ENCODE measurements around the gene DPEP3. TPM values are rescaled to one million over a fixed set of nuclear protein-coding genes. Genes with fewer than 3 reads are reported as not detected.

DPEP3 gene
- total RNA-seq, 8 experiments from 2014 or later = 0.66 TPM; not detected in 7

- no peak for ATAC-seq (replicated peaks in 6 of 8)
- Histone ChIP-seq H3K4me3 (no peak overlapping the region), H3K4me1 (replicated peaks in 1 of 2) (no peaks in the 10 kb centered on the region), H3K27ac (no peak overlapping the region)
- WGBS, 10 experiments = 95 to 100% methylated on average over 4 to 5 of the region's 13 CpGs; no CpG with 5 or more reads in 8 of the 10 experiments
- in situ Hi-C loops (cut with MboI; ENCODE audit: low pct_unique_long_range_greater_than_20kb in 2 of 9, low sequenced_read_pairs in 9 of 9, unreplicated experiment in 9 of 9) = no loop called here
Measured at GRCh38 chr16:67961551-67961957, 18.7 kb downstream of the DPEP3 start.

GRCh38 chr16:67959536-67960329 is 20.6 kb downstream of the DPEP3 start:
- peak in 6 of 8 experiments; percentile 20 to 94 (median 58) for ATAC-seq (replicated peaks in 6 of 8)
- WGBS, 10 experiments = 45 to 93% (median 80%) methylated on average over 1 to 5 of the region's 11 CpGs; no CpG with 5 or more reads in 5 of the 10 experiments
- H3K27ac ChIP-seq = no peak overlapping the region
- no peaks in the 10 kb centered on the region for H3K4me1 ChIP-seq (replicated peaks in 1 of 2)
- in situ Hi-C loops (cut with MboI; ENCODE audit: low pct_unique_long_range_greater_than_20kb in 2 of 9, low sequenced_read_pairs in 9 of 9, unreplicated experiment in 9 of 9) = no loop called here
- H3K4me3 ChIP-seq = no peak overlapping the region

- H3K27ac ChIP-seq = no peak overlapping the region
- in situ Hi-C loops (cut with MboI; ENCODE audit: low pct_unique_long_range_greater_than_20kb in 2 of 9, low sequenced_read_pairs in 9 of 9, unreplicated experiment in 9 of 9) = no loop called here
- no peak for ATAC-seq (replicated peaks in 6 of 8)
- H3K4me1 ChIP-seq (replicated peaks in 1 of 2) = no peaks in the 10 kb centered on the region
- H3K4me3 ChIP-seq = no peak overlapping the region
- 90 to 100% (median 93%) methylated on average over 1 to 6 of the region's 9 CpGs; no CpG with 5 or more reads in 5 of the 10 experiments for WGBS, 10 experiments
Measured at GRCh38 chr16:67957622-67958021, 22.7 kb downstream of the DPEP3 start.

- Histone ChIP-seq H3K27ac (no peak overlapping the region), H3K4me3 (no peak overlapping the region), H3K4me1 (replicated peaks in 1 of 2) (no peaks in the 10 kb centered on the region)
- in situ Hi-C loops (cut with MboI; ENCODE audit: low pct_unique_long_range_greater_than_20kb in 2 of 9, low sequenced_read_pairs in 9 of 9, unreplicated experiment in 9 of 9) = no loop called here
- 47 to 100% (median 91%) methylated on average over 1 to 6 of the region's 10 CpGs; no CpG with 5 or more reads in 4 of the 10 experiments for WGBS, 10 experiments
- ATAC-seq (replicated peaks in 6 of 8) = no peak
Measured at GRCh38 chr16:67954421-67955196, 25.7 kb downstream of the DPEP3 start.

GRCh38 chr16:67953641-67954375 is 26.5 kb downstream of the DPEP3 start:
- WGBS, 10 experiments = 70 to 100% (median 96%) methylated on average over 1 to 6 of the region's 8 CpGs
- ATAC-seq (replicated peaks in 6 of 8) = no peak
- no peak overlapping the region for H3K4me3 ChIP-seq
- no peaks in the 10 kb centered on the region for H3K4me1 ChIP-seq (replicated peaks in 1 of 2)
- H3K27ac ChIP-seq = no peak overlapping the region
- in situ Hi-C loops (cut with MboI; ENCODE audit: low pct_unique_long_range_greater_than_20kb in 2 of 9, low sequenced_read_pairs in 9 of 9, unreplicated experiment in 9 of 9) = no loop called here

- H3K4me3 ChIP-seq = no peak overlapping the region
- 80 to 100% (median 100%) methylated on average over 1 to 2 of the region's 12 CpGs; no CpG with 5 or more reads in 7 of the 10 experiments for WGBS, 10 experiments
- no peak overlapping the region for H3K27ac ChIP-seq
- in situ Hi-C loops (cut with MboI; ENCODE audit: low pct_unique_long_range_greater_than_20kb in 2 of 9, low sequenced_read_pairs in 9 of 9, unreplicated experiment in 9 of 9) = no loop called here
- peak in 2 of 8 experiments; percentile 40 to 46 for ATAC-seq (replicated peaks in 6 of 8)
- H3K4me1 ChIP-seq (replicated peaks in 1 of 2) = no peaks in the 10 kb centered on the region
Measured at GRCh38 chr16:67951485-67951884, 28.8 kb downstream of the DPEP3 start.

GRCh38 chr16:67950335-67950843 is 29.9 kb downstream of the DPEP3 start:
- no peak overlapping the region for H3K4me3 ChIP-seq
- 87 to 92% (median 90%) methylated on average over 4 to 7 of the region's 16 CpGs; no CpG with 5 or more reads in 7 of the 10 experiments for WGBS, 10 experiments
- ATAC-seq (replicated peaks in 6 of 8) = no peak
- no peaks in the 10 kb centered on the region for H3K4me1 ChIP-seq (replicated peaks in 1 of 2)
- no peak overlapping the region for H3K27ac ChIP-seq
- in situ Hi-C loops (cut with MboI; ENCODE audit: low pct_unique_long_range_greater_than_20kb in 2 of 9, low sequenced_read_pairs in 9 of 9, unreplicated experiment in 9 of 9) = no loop called here

- in situ Hi-C loops (cut with MboI; ENCODE audit: low pct_unique_long_range_greater_than_20kb in 2 of 9, low sequenced_read_pairs in 9 of 9, unreplicated experiment in 9 of 9) = no loop called here
- 82% methylated on average over 2 of the region's 11 CpGs; no CpG with 5 or more reads in 9 of the 10 experiments for WGBS, 10 experiments
- H3K4me1 ChIP-seq (replicated peaks in 1 of 2) = peaks cover 0 to under 1% of the 10 kb centered on the region in 2 donors
- H3K27ac ChIP-seq = no peak overlapping the region
- ATAC-seq (replicated peaks in 6 of 8) = no peak
- no peak overlapping the region for H3K4me3 ChIP-seq
Measured at GRCh38 chr16:67949645-67950044, 30.7 kb downstream of the DPEP3 start.

GRCh38 chr16:67948015-67948414 is 32.3 kb downstream of the DPEP3 start:
- WGBS, 10 experiments = 25 to 100% (median 93%) methylated on average over 1 to 6 of the region's 15 CpGs; no CpG with 5 or more reads in 7 of the 10 experiments
- Histone ChIP-seq H3K4me1 (replicated peaks in 1 of 2) (peaks cover 10 to 12% of the 10 kb centered on the region in 2 donors), H3K4me3 (no peak overlapping the region), H3K27ac (no peak overlapping the region)
- peak in 1 of 8 experiments; percentile 9 for ATAC-seq (replicated peaks in 6 of 8)
- in situ Hi-C loops (cut with MboI; ENCODE audit: low pct_unique_long_range_greater_than_20kb in 2 of 9, low sequenced_read_pairs in 9 of 9, unreplicated experiment in 9 of 9) = no loop called here

- H3K27ac ChIP-seq = no peak overlapping the region
- H3K4me3 ChIP-seq = no peak overlapping the region
- ATAC-seq (replicated peaks in 6 of 8) = no peak
- 92 to 100% (median 94%) methylated on average over 1 to 7 of the region's 28 CpGs; no CpG with 5 or more reads in 7 of the 10 experiments for WGBS, 10 experiments
- in situ Hi-C loops (cut with MboI; ENCODE audit: low pct_unique_long_range_greater_than_20kb in 2 of 9, low sequenced_read_pairs in 9 of 9, unreplicated experiment in 9 of 9) = no loop called here
- H3K4me1 ChIP-seq (replicated peaks in 1 of 2) = peaks cover 10 to 12% of the 10 kb centered on the region in 2 donors
Measured at GRCh38 chr16:67946966-67947558, 33.2 kb downstream of the DPEP3 start.

- H3K4me3 ChIP-seq = no peak overlapping the region
- peaks cover 10 to 12% of the 10 kb centered on the region in 2 donors for H3K4me1 ChIP-seq (replicated peaks in 1 of 2)
- no peak overlapping the region for H3K27ac ChIP-seq
- 91 to 100% methylated on average over 2 to 8 of the region's 20 CpGs; no CpG with 5 or more reads in 8 of the 10 experiments for WGBS, 10 experiments
- ATAC-seq (replicated peaks in 6 of 8) = no peak
- in situ Hi-C loops (cut with MboI; ENCODE audit: low pct_unique_long_range_greater_than_20kb in 2 of 9, low sequenced_read_pairs in 9 of 9, unreplicated experiment in 9 of 9) = no loop called here
Measured at GRCh38 chr16:67946128-67946569, 34.1 kb downstream of the DPEP3 start.

GRCh38 chr16:67945392-67945933 is 34.8 kb downstream of the DPEP3 start:
- Histone ChIP-seq H3K4me1 (replicated peaks in 1 of 2) (peaks cover 10 to 12% of the 10 kb centered on the region in 2 donors), H3K27ac (no peak overlapping the region), H3K4me3 (no peak overlapping the region)
- in situ Hi-C loops (cut with MboI; ENCODE audit: low pct_unique_long_range_greater_than_20kb in 2 of 9, low sequenced_read_pairs in 9 of 9, unreplicated experiment in 9 of 9) = no loop called here
- 60 to 100% (median 100%) methylated on average over 2 to 13 of the region's 24 CpGs; no CpG with 5 or more reads in 6 of the 10 experiments for WGBS, 10 experiments
- ATAC-seq (replicated peaks in 6 of 8) = peak in 2 of 8 experiments; percentile 4 to 7

Measured in motor neuron (in vitro differentiated cells).